ENCODE data around the gene SLCO6A1. TPM values are rescaled to one million over a fixed set of nuclear protein-coding genes. Genes with fewer than 3 reads are reported as not detected.

SLCO6A1 gene, protein sequence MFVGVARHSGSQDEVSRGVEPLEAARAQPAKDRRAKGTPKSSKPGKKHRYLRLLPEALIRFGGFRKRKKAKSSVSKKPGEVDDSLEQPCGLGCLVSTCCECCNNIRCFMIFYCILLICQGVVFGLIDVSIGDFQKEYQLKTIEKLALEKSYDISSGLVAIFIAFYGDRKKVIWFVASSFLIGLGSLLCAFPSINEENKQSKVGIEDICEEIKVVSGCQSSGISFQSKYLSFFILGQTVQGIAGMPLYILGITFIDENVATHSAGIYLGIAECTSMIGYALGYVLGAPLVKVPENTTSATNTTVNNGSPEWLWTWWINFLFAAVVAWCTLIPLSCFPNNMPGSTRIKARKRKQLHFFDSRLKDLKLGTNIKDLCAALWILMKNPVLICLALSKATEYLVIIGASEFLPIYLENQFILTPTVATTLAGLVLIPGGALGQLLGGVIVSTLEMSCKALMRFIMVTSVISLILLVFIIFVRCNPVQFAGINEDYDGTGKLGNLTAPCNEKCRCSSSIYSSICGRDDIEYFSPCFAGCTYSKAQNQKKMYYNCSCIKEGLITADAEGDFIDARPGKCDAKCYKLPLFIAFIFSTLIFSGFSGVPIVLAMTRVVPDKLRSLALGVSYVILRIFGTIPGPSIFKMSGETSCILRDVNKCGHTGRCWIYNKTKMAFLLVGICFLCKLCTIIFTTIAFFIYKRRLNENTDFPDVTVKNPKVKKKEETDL
- not detected for total RNA-seq
- polyA plus RNA-seq: not detected
- long read RNA-seq, donor 1: 0 reads
- long read RNA-seq, donor 2: 0 reads
- long read RNA-seq, donor 3: 0 reads

DNA sequence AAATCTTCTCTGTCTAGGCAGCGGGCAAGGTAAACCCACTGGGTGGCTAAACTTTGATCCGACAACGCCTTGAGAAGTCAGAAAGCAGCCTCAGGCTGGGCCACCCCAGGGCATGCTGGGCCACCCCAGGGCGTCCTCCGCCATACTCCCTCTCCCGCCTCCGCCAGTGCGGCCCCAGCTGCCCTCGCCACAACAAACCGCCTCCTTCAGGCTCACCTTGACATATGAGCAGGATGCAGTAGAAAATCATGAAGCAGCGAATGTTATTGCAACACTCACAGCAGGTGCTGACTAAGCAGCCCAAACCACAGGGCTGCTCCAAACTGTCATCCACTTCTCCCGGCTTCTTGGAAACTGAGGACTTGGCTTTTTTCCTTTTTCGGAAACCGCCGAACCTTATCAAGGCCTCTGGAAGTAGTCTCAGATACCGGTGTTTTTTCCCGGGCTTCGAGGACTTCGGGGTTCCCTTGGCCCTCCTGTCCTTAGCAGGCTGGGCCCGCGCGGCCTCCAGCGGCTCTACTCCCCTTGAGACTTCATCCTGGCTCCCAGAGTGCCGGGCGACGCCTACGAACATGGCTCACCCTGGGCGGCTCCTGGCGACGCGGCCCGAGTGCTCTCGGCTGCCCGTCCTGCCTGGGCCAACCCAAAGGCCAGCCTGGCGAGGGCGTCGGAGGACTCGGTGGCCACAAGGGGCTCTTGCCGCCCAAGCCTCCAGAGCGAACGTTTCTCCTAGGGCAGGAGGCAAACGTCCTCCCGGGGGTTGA is at the start of gene SLCO6A1:
Gene SLCO6A1 (minus strand): TSS at position 731 of the 764 bp plus-strand sequence. CDS start 157 bp downstream, at position 574.
- WGBS, 2 donors: 89 to 91% methylated on average over 43 of the region's 43 CpGs
- H3K4me3 ChIP-seq: no peak within 1 kb of the TSS
- intact Hi-C loops (cut with DNase I): no loop called here
- H3K27ac ChIP-seq: no peak within 1 kb of the TSS
- no peaks in the 10 kb centered on the region for H3K27me3 ChIP-seq
- H3K36me3 ChIP-seq: no peaks in the 10 kb centered on the region
- TF ChIP-seq CTCF (IDR thresholded peaks at IDR 0.05): no peak
- DNase-seq (no peak), ATAC-seq (no peak)
- no peaks in the 10 kb centered on the region for H3K4me1 ChIP-seq
- peaks cover 0 to 2% (median 0%) of the 10 kb centered on the region in 11 donors for H3K9me3 ChIP-seq

GRCh38 chr5:102547141-102548035 is 48.6 kb upstream of the SLCO6A1 start:
- DNase-seq (no peak), ATAC-seq (peak in 6 of 8 donors; percentile 65 to 85 (median 82))
- Histone ChIP-seq H3K4me3 (no peak overlapping the region), H3K27ac (peak overlapping the region in 3 of 10 donors; percentile 1 to 38 (median 16)), H3K9me3 (peaks cover 0 to 3% (median 0%) of the 10 kb centered on the region in 11 donors), H3K36me3 (no peaks in the 10 kb centered on the region), H3K27me3 (no peaks in the 10 kb centered on the region), H3K4me1 (peaks cover 0 to 3% (median 0%) of the 10 kb centered on the region in 9 donors)
- no peak for TF ChIP-seq CTCF (IDR thresholded peaks at IDR 0.05)
- 58 to 67% methylated on average over 4 of the region's 4 CpGs for WGBS, 2 donors
- intact Hi-C loops (cut with DNase I): no loop called here

DNA sequence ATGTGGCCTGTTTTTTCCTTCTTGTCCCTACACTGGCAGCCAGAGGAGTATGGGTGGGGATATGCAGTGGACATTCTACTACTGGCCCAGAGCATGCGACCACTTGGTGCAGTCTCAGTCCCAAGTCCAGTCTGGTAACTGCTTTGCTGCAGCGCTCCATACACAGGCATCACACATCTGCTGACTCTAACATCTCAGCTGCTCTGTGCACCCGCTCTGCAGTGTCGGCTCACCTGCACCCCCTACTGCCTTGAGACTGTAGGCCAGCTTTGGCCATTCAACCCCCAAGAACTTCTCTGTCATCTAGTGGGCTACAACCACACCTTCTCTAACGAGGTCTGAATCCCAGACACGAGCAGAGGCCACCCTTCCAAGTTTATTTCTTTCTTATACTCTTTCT is 46.4 kb upstream of the SLCO6A1 start:
- Histone ChIP-seq H3K36me3 (no peaks in the 10 kb centered on the region), H3K27me3 (no peaks in the 10 kb centered on the region), H3K27ac (no peak overlapping the region), H3K4me1 (peaks cover 0 to 3% (median 0%) of the 10 kb centered on the region in 9 donors), H3K9me3 (peaks cover 0 to 8% (median 0%) of the 10 kb centered on the region in 11 donors), H3K4me3 (no peak overlapping the region)
- 51 to 60% methylated on average over 6 of the region's 6 CpGs for WGBS, 2 donors
- intact Hi-C loops (cut with DNase I): no loop called here
- DNase-seq (no peak), ATAC-seq (no peak)
- TF ChIP-seq CTCF (IDR thresholded peaks at IDR 0.05): peak in 1 of 9 donors; percentile 22

Measured in heart right ventricle (tissue), 16 donors.